ENCODE data around the gene AKT2. TPM values are rescaled to one million over a fixed set of nuclear protein-coding genes. Genes with fewer than 3 reads are reported as not detected.
A peak's percentile ranks its signal among the peaks of the same experiment; 100 is the strongest.

AKT2 gene
- total and polyA plus RNA-seq, 4 donors, result 24.8 to 131 (median 89.3) TPM

- Histone ChIP-seq H3K27ac (ENCODE audit: low read depth in 1 of 2, low read length in 2 of 2) (no peak overlapping the region), H3K9me3 (ENCODE audit: control insufficient read depth, low read length) (no peaks in the 10 kb centered on the region), H3K4me3 (ENCODE audit: low read length in 2 of 2) (no peak overlapping the region), H3K4me1 (ENCODE audit: control insufficient read depth in 1 of 2, insufficient read depth in 2 of 2, low read length in 2 of 2) (no peaks in the 10 kb centered on the region), H3K36me3 (ENCODE audit: control insufficient read depth in 1 of 2, insufficient read depth in 2 of 2, low read length in 1 of 2) (no peaks in the 10 kb centered on the region), H3K27me3 (ENCODE audit: control insufficient read depth in 1 of 2, insufficient read depth in 2 of 2, low read length in 1 of 2) (no peaks in the 10 kb centered on the region)
- ATAC-seq (ENCODE audit: low FRiP score) (no peak), DNase-seq (no peak)
- intact Hi-C loops (cut with DNase I), result no loop called here
- 94 to 95% methylated on average over 13 to 16 of the region's 16 CpGs for WGBS, 2 donors
These were observed 38.7 kb downstream of the AKT2 start for GRCh38 chr19:40246292-40247073.

GRCh38 chr19:40245506-40246128 is 39.5 kb downstream of the AKT2 start:
- WGBS, 2 donors, result 73 to 79% methylated on average over 9 of the region's 9 CpGs
- Histone ChIP-seq H3K9me3 (ENCODE audit: control insufficient read depth, low read length) (no peaks in the 10 kb centered on the region), H3K36me3 (ENCODE audit: control insufficient read depth in 1 of 2, insufficient read depth in 2 of 2, low read length in 1 of 2) (no peaks in the 10 kb centered on the region), H3K27me3 (ENCODE audit: control insufficient read depth in 1 of 2, insufficient read depth in 2 of 2, low read length in 1 of 2) (no peaks in the 10 kb centered on the region), H3K4me3 (ENCODE audit: low read length in 2 of 2) (no peak overlapping the region), H3K4me1 (ENCODE audit: control insufficient read depth in 1 of 2, insufficient read depth in 2 of 2, low read length in 2 of 2) (no peaks in the 10 kb centered on the region), H3K27ac (ENCODE audit: low read depth in 1 of 2, low read length in 2 of 2) (no peak overlapping the region)
- ATAC-seq (ENCODE audit: low FRiP score) (no peak), DNase-seq (no peak)
- intact Hi-C loops (cut with DNase I), result no loop called here

- Histone ChIP-seq H3K27me3 (ENCODE audit: control insufficient read depth in 1 of 2, insufficient read depth in 2 of 2, low read length in 1 of 2) (no peaks in the 10 kb centered on the region), H3K27ac (ENCODE audit: low read depth in 1 of 2, low read length in 2 of 2) (no peak overlapping the region), H3K4me3 (ENCODE audit: low read length in 2 of 2) (no peak overlapping the region), H3K9me3 (ENCODE audit: control insufficient read depth, low read length) (no peaks in the 10 kb centered on the region), H3K36me3 (ENCODE audit: control insufficient read depth in 1 of 2, insufficient read depth in 2 of 2, low read length in 1 of 2) (no peaks in the 10 kb centered on the region), H3K4me1 (ENCODE audit: control insufficient read depth in 1 of 2, insufficient read depth in 2 of 2, low read length in 2 of 2) (no peaks in the 10 kb centered on the region)
- intact Hi-C loops (cut with DNase I), result no loop called here
- DNase-seq (no peak), ATAC-seq (ENCODE audit: low FRiP score) (no peak)
- 72 to 81% methylated on average over 12 of the region's 12 CpGs for WGBS, 2 donors
These were observed 40.4 kb downstream of the AKT2 start for GRCh38 chr19:40244579-40245317.

GRCh38 chr19:40243181-40243580 is 42.0 kb downstream of the AKT2 start:
- no peaks in the 10 kb centered on the region for H3K27me3 ChIP-seq (ENCODE audit: control insufficient read depth in 1 of 2, insufficient read depth in 2 of 2, low read length in 1 of 2)
- no peaks in the 10 kb centered on the region for H3K4me1 ChIP-seq (ENCODE audit: control insufficient read depth in 1 of 2, insufficient read depth in 2 of 2, low read length in 2 of 2)
- H3K4me3 ChIP-seq (ENCODE audit: low read length in 2 of 2), result no peak overlapping the region
- H3K36me3 ChIP-seq (ENCODE audit: control insufficient read depth in 1 of 2, insufficient read depth in 2 of 2, low read length in 1 of 2), result no peaks in the 10 kb centered on the region
- intact Hi-C loops (cut with DNase I), result no loop called here
- H3K9me3 ChIP-seq (ENCODE audit: control insufficient read depth, low read length), result no peaks in the 10 kb centered on the region
- DNase-seq (no peak), ATAC-seq (ENCODE audit: low FRiP score) (no peak)
- 89 to 95% methylated on average over 2 of the region's 2 CpGs for WGBS, 2 donors
- H3K27ac ChIP-seq (ENCODE audit: low read depth in 1 of 2, low read length in 2 of 2), result no peak overlapping the region

- Histone ChIP-seq H3K36me3 (ENCODE audit: control insufficient read depth in 1 of 2, insufficient read depth in 2 of 2, low read length in 1 of 2) (no peaks in the 10 kb centered on the region), H3K4me1 (ENCODE audit: control insufficient read depth in 1 of 2, insufficient read depth in 2 of 2, low read length in 2 of 2) (no peaks in the 10 kb centered on the region), H3K27me3 (ENCODE audit: control insufficient read depth in 1 of 2, insufficient read depth in 2 of 2, low read length in 1 of 2) (no peaks in the 10 kb centered on the region), H3K9me3 (ENCODE audit: control insufficient read depth, low read length) (no peaks in the 10 kb centered on the region), H3K27ac (ENCODE audit: low read depth in 1 of 2, low read length in 2 of 2) (no peak overlapping the region), H3K4me3 (ENCODE audit: low read length in 2 of 2) (no peak overlapping the region)
- DNase-seq (no peak), ATAC-seq (ENCODE audit: low FRiP score) (no peak)
- WGBS, 2 donors, result 78 to 82% methylated on average over 12 of the region's 12 CpGs
- intact Hi-C loops (cut with DNase I), result no loop called here
These were observed 42.7 kb downstream of the AKT2 start for GRCh38 chr19:40242480-40242879.

- ATAC-seq (ENCODE audit: low FRiP score) (peak; percentile 60), DNase-seq (peak in 1 of 2 donors; percentile 64)
- WGBS, 2 donors, result 39 to 47% methylated on average over 21 of the region's 21 CpGs
- Histone ChIP-seq H3K9me3 (ENCODE audit: control insufficient read depth, low read length) (no peaks in the 10 kb centered on the region), H3K27ac (ENCODE audit: low read depth in 1 of 2, low read length in 2 of 2) (no peak overlapping the region), H3K36me3 (ENCODE audit: control insufficient read depth in 1 of 2, insufficient read depth in 2 of 2, low read length in 1 of 2) (no peaks in the 10 kb centered on the region), H3K4me3 (ENCODE audit: low read length in 2 of 2) (no peak overlapping the region), H3K4me1 (ENCODE audit: control insufficient read depth in 1 of 2, insufficient read depth in 2 of 2, low read length in 2 of 2) (no peaks in the 10 kb centered on the region), H3K27me3 (ENCODE audit: control insufficient read depth in 1 of 2, insufficient read depth in 2 of 2, low read length in 1 of 2) (no peaks in the 10 kb centered on the region)
- intact Hi-C loops (cut with DNase I), result no loop called here
These were observed 43.2 kb downstream of the AKT2 start for GRCh38 chr19:40241809-40242384.

GRCh38 chr19:40241125-40241808 is 43.9 kb downstream of the AKT2 start:
- intact Hi-C loops (cut with DNase I), result no loop called here
- Histone ChIP-seq H3K27ac (ENCODE audit: low read depth in 1 of 2, low read length in 2 of 2) (no peak overlapping the region), H3K27me3 (ENCODE audit: control insufficient read depth in 1 of 2, insufficient read depth in 2 of 2, low read length in 1 of 2) (no peaks in the 10 kb centered on the region), H3K4me1 (ENCODE audit: control insufficient read depth in 1 of 2, insufficient read depth in 2 of 2, low read length in 2 of 2) (no peaks in the 10 kb centered on the region), H3K9me3 (ENCODE audit: control insufficient read depth, low read length) (no peaks in the 10 kb centered on the region), H3K36me3 (ENCODE audit: control insufficient read depth in 1 of 2, insufficient read depth in 2 of 2, low read length in 1 of 2) (no peaks in the 10 kb centered on the region), H3K4me3 (ENCODE audit: low read length in 2 of 2) (no peak overlapping the region)
- DNase-seq (no peak), ATAC-seq (ENCODE audit: low FRiP score) (peak; percentile 16)
- WGBS, 2 donors, result 90 to 91% methylated on average over 12 of the region's 12 CpGs

- ATAC-seq (ENCODE audit: low FRiP score) (no peak), DNase-seq (no peak)
- Histone ChIP-seq H3K36me3 (ENCODE audit: control insufficient read depth in 1 of 2, insufficient read depth in 2 of 2, low read length in 1 of 2) (peaks cover 0 to 2% of the 10 kb centered on the region in 2 donors), H3K27me3 (ENCODE audit: control insufficient read depth in 1 of 2, insufficient read depth in 2 of 2, low read length in 1 of 2) (no peaks in the 10 kb centered on the region), H3K4me1 (ENCODE audit: control insufficient read depth in 1 of 2, insufficient read depth in 2 of 2, low read length in 2 of 2) (no peaks in the 10 kb centered on the region), H3K4me3 (ENCODE audit: low read length in 2 of 2) (no peak overlapping the region), H3K9me3 (ENCODE audit: control insufficient read depth, low read length) (no peaks in the 10 kb centered on the region), H3K27ac (ENCODE audit: low read depth in 1 of 2, low read length in 2 of 2) (no peak overlapping the region)
- 78 to 87% methylated on average over 6 of the region's 6 CpGs for WGBS, 2 donors
- intact Hi-C loops (cut with DNase I), result no loop called here
These were observed 44.8 kb downstream of the AKT2 start for GRCh38 chr19:40240332-40240731.

Data from aorta (tissue), 5 donors.